Gastrocnemius medialis (tissue), 4 donors: ENCODE measurements around the gene OBSCN. TPM values are rescaled to one million over a fixed set of nuclear protein-coding genes. Genes with fewer than 3 reads are reported as not detected.
"Not testable (repeated sequence)": the region's sequence is repeated elsewhere in the genome, so short reads cannot be mapped to it uniquely, and the experiment has no call there.

Source experiments
- ATAC-seq, 2 donors: fragments of 150-250 bp; one replicate each; pipeline ENCODE4 v1.9.1; 2016
- DNase-seq, 2 donors: peaks; one replicate each; pipeline ENCODE4 v3.0.0-alpha.2; 2019
- H3K27ac ChIP-seq, 4 donors: fragments of 200-600 bp; sonication (generic); 1 replicate in 1 of 4; 2 replicates in 3 of 4; pipeline ENCODE4 v1.5.1; 2016 to 2018; ENCODE audit warnings: mild to moderate bottlenecking in 2 of 4, moderate library complexity in 1 of 4
- H3K27me3 ChIP-seq, 3 donors: fragments of 200-600 bp; sonication (generic) in 2 of 3; 1 replicate in 1 of 3; 2 replicates in 2 of 3; pipeline versions ENCODE4 v1.5.1 to v1.6.0; 2016 to 2019; ENCODE audit warnings: mild to moderate bottlenecking in 1 of 3, moderate library complexity in 1 of 3
- H3K36me3 ChIP-seq, 2 donors: fragments of 200-600 bp; sonication (generic) in 1 of 2; one replicate each; pipeline ENCODE4 v1.5.1; 2017 to 2018
- H3K4me1 ChIP-seq, 2 donors: fragments of 200-600 bp; sonication (generic) in 1 of 2; one replicate each; pipeline ENCODE4 v1.5.1; 2016 to 2017; ENCODE audit warnings: mild to moderate bottlenecking in 2 of 2
- H3K4me3 ChIP-seq, 4 donors: fragments of 200-600 bp; sonication (generic) in 3 of 4; 1 replicate in 1 of 4; 2 replicates in 3 of 4; pipeline ENCODE4 v1.5.1; 2016 to 2019; ENCODE audit warnings: mild to moderate bottlenecking in 2 of 4
- H3K9me3 ChIP-seq, 3 donors: fragments of 200-600 bp; sonication (generic) in 2 of 3; 1 replicate in 1 of 3; 2 replicates in 2 of 3; pipeline ENCODE4 v1.5.1; 2016 to 2019
- CTCF ChIP-seq, 5 experiments: fragments of 450-650 bp in 3 of 5; fragments of 200-600 bp in 2 of 5; sonication (generic) in 2 of 5; IDR thresholded peaks in 4 of 5; conservative IDR thresholded peaks in 1 of 5; 1 replicate in 4 of 5; 2 replicates in 1 of 5; pipeline ENCODE4 v1.5.1; 2016 to 2019; ENCODE audit warnings: antibody characterized with exemption in 5 of 5, mild to moderate bottlenecking in 3 of 5, moderate library complexity in 3 of 5
- POLR2A ChIP-seq, 2 donors: fragments of 450-650 bp; IDR thresholded peaks; one replicate each; pipeline ENCODE4 v1.6.1; 2017; ENCODE audit warnings: antibody characterized with exemption in 2 of 2, mild to moderate bottlenecking in 2 of 2, moderate library complexity in 2 of 2
- in situ Hi-C, 4 donors: fragments of 200-750 bp; cut with MboI; loops; one replicate each; pipeline versions ENCODE4 v1.15.0 to v1.8.0; 2017; ENCODE audit warnings: low sequenced_read_pairs in 4 of 4
- intact Hi-C: fragments of 100-400 bp; cut with DNase I; formaldehyde crosslinking; loops from one replicate; pipeline ENCODE4 v1.15.1; 2023; ENCODE audit warnings: low total_unique reads
- total RNA-seq, 4 donors: library from RNA; depleted of rRNA; stranded (reverse); fragments of >200 nt; gene quantifications; one replicate each; pipeline versions ENCODE4 v1.1.0 to v1.2.3, GENCODE V29; 2016

OBSCN gene
- total RNA-seq, 4 donors from 2014 or later: 798 to 1,571 (median 1,162) TPM

GRCh38 chr1:228171221-228171891 is 36.5 kb upstream of the OBSCN start:
- Histone ChIP-seq H3K4me1 (peaks cover 5 to 10% of the 10 kb centered on the region in 2 donors), H3K27me3 (no peaks in the 10 kb centered on the region), H3K27ac (no peak overlapping the region), H3K9me3 (no peaks in the 10 kb centered on the region), H3K4me3 (no peak overlapping the region), H3K36me3 (peaks cover 0 to 10% of the 10 kb centered on the region in 2 donors)
- intact Hi-C loops (no loop called here), in situ Hi-C loops (no loop called here)
- TF ChIP-seq POLR2A (IDR thresholded peaks at IDR 0.05) (no peak), CTCF (IDR thresholded peaks at IDR 0.05 in 4 of 5, conservative IDR thresholded peaks at IDR 0.05 in 1 of 5) (no peak)
- DNase-seq (no peak), ATAC-seq (no peak)

GRCh38 chr1:228172591-228173527 is 35.0 kb upstream of the OBSCN start:
- TF ChIP-seq POLR2A (IDR thresholded peaks at IDR 0.05) (no peak), CTCF (IDR thresholded peaks at IDR 0.05 in 4 of 5, conservative IDR thresholded peaks at IDR 0.05 in 1 of 5) (no peak)
- in situ Hi-C loops (no loop called here), intact Hi-C loops (no loop called here)
- no peaks in the 10 kb centered on the region for H3K27me3 ChIP-seq
- H3K9me3 ChIP-seq: no peaks in the 10 kb centered on the region
- peak overlapping the region in 1 of 4 donors; percentile 30 for H3K27ac ChIP-seq
- H3K36me3 ChIP-seq: peaks cover 0 to 10% of the 10 kb centered on the region in 2 donors
- ATAC-seq: no peak
- no peaks in the 10 kb centered on the region for H3K4me1 ChIP-seq
- no peak for DNase-seq
- H3K4me3 ChIP-seq: no peak overlapping the region

GRCh38 chr1:228173528-228174481 is 34.0 kb upstream of the OBSCN start:
- Histone ChIP-seq H3K27ac (peak overlapping the region in 1 of 4 donors; percentile 31), H3K36me3 (peaks cover 0 to 10% of the 10 kb centered on the region in 2 donors)
- intact Hi-C loops, H3K27me3 ChIP-seq, DNase-seq, H3K4me3 ChIP-seq, in situ Hi-C loops, H3K9me3 ChIP-seq, H3K4me1 ChIP-seq: not testable (repeated sequence)
- peak in 1 of 2 donors; percentile 44 for ATAC-seq

- Histone ChIP-seq H3K36me3 (peaks cover 0 to 10% of the 10 kb centered on the region in 2 donors), H3K4me1 (no peaks in the 10 kb centered on the region), H3K27me3 (no peaks in the 10 kb centered on the region), H3K9me3 (no peaks in the 10 kb centered on the region), H3K4me3 (no peak overlapping the region), H3K27ac (peak overlapping the region in 1 of 4 donors; percentile 61)
- intact Hi-C loops: no loop called here
- peak in 1 of 2 donors; percentile 61 for ATAC-seq
- in situ Hi-C loops: no loop called here
- peak in 1 of 2 donors; percentile 59 for DNase-seq
- no peak for TF ChIP-seq CTCF (IDR thresholded peaks at IDR 0.05 in 4 of 5, conservative IDR thresholded peaks at IDR 0.05 in 1 of 5)
Measured at GRCh38 chr1:228174482-228175315, 33.1 kb upstream of the OBSCN start.
